H4 (cell line): ENCODE measurements around the gene KCNG3. TPM values are rescaled to one million over a fixed set of nuclear protein-coding genes. Genes with fewer than 3 reads are reported as not detected.
"Not testable (repeated sequence)": the region's sequence is repeated elsewhere in the genome, so short reads cannot be mapped to it uniquely, and the experiment has no call there.

Source experiments
- DNase-seq: peaks from one replicate; pipeline ENCODE4 v3.0.0-alpha.2; 2015; ENCODE audit warnings: low spot score
- total RNA-seq: library from RNA; depleted of rRNA; stranded (reverse); fragments of >200 nt; shearing (Covaris generic); gene quantifications from 2 replicates; pipeline ENCODE4 v1.2.3, GENCODE V29; 2014; rRNA removed

KCNG3 gene
- total RNA-seq, 1 experiment from 2014 or later: 0.12 TPM

DNA sequence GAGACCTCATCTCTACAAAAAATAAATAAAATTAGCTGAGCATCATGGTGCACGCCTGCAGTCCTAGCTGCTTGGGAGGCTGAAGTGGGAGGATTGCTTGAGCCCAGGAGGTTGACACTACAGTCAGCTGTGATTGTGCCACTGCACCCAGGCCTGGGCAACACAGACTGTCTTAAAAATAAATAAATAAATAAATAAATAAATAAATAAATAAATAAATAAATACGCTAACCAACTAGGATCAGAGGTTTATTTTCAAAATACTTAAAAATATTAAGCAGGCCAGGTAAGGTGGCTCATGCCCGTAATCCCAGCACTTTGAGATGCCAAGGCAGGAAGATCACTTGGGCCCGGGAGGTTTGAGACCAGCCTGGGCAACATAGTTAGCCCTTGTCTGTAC lies 63.6 kb downstream of the KCNG3 start:
- no peak for DNase-seq

DNA sequence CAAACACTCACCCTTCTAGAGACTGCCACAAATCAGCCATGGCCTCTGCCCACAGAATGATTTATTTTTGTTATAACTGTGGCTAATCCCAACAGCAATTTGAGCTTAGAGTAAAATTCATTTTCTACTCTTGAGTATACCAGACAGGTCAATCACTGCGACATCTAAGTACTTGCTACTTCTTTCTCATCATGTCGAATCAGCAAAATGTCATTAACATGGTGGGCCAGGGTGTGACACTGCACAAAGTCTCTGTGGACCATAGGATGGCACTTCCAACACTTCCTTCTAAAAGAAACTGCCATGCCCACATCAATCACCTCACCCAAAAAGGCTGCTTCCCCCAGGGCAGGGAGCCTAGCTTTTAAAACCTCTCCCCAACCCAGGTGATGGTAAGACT lies 64.4 kb downstream of the KCNG3 start:
- no peak for DNase-seq

DNA sequence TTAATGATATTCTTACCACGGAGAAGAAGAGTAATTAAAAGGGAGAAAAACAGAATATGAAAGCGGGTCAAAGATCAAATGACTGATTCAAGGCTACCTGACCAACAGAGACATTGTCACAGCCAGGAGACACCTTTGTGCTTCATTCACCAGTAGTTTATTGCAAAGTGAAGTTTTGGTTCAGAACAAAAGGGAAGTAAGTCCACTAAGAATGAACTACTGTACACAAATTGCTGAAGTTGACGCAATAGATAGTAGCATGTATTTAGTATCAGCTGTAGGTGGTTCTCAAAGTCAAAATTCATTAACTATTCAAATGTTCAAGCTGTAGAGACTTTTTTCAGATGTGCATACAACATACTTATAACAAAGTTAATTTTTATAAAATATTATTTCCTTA lies 68.1 kb downstream of the KCNG3 start:
- no peak for DNase-seq

DNA sequence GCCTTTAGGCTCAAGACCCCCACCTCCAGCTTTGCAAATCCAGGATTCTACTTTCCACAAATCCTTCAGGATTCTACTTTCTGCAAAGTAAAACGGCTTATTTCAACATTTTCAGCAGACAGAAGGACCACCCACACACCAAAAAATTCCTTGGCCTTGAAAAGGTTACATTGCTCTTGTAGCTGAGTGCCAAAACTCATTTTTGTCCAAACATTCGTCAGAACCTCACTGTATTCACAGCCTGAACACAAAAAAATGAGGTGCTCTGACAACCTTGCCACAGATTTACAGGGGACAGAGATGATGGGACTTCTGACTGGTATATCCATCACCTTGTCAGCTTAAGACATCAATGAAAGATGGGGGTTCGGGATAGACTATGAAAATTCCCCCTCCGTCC lies 69.7 kb downstream of the KCNG3 start:
- DNase-seq: no peak

DNA sequence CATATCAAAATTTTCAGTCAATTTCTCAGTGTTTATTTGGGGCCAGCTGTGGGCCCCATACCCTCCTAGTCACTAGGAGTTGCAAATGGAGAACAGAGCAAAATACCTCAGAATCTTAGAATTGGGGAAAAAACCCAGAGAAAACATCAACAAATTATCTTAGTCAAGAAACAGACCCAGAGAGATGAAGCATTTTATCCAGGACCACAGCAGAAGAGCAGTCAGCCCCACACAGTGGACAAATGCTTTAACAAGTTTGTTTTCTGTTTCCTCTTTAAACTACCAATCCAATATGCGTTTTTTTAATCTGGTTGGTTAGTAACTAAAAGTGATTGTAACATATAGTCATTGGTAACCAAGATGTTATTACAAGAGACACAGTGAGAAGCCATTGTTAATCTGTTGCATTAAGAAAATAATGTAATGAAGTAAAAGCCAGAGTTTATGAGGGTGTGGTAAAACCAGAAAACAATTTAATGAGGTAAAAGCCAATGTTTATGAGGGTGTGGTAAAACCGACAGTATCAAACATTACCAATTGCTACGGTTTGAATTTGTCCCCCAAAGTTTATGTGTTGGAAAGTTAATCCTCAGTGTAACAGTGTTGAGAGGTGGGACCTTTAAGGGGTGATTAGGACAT lies 72.1 kb downstream of the KCNG3 start:
- DNase-seq: no peak

DNA sequence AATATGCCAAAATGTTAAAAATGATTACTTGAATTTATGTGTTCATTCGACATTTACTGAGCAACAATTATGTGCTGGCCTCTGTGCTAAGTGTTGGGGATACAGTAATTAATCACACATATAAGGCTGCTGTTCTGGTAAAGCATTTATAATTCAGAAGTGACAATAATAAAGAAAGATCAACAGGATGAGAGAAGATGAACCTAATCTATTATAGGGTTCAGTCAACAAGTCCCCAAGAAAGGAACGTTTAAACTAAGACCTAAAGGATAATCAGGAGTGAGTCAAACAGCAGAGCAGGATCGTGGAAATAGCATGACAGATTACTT lies 72.7 kb downstream of the KCNG3 start:
- DNase-seq: no peak

DNA sequence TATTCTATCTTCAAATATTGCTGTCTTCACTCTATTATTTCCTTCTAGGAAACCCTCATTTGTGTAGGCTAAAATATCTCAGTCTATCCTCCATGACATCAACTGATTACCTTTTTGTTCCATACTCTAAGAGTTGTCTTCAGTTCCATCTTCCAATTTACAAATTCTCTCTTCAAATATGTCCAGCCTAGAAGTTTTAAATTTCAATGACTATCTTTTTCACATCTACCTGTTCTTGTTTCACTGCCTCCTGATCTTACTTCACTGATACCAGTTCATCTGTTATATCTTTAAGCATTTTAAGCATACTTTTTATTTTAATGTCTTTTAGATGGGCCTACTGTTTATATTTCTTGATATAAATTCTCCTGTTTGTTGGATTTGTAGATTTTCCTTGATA lies 79.1 kb downstream of the KCNG3 start:
- no peak for DNase-seq

DNA sequence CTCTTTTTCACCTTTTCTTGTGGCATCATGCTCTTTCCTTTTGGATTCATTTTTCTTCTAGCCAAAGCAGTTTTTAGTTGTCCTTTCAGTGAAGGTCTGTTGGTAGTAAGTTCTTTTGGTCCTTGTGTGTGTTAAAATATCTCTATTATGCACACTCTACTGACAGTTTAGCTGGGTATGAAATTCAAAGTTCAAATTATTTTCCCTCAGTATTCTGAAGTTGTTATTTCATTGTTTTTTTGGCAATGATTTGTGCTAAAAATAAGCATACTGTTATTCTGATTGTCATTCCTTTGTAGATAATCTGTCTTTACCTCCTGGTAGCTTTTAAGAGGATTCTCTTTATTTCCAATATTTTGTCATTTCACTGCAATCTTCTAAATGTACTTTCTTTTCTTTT lies 79.6 kb downstream of the KCNG3 start:
- DNase-seq: no peak

DNA sequence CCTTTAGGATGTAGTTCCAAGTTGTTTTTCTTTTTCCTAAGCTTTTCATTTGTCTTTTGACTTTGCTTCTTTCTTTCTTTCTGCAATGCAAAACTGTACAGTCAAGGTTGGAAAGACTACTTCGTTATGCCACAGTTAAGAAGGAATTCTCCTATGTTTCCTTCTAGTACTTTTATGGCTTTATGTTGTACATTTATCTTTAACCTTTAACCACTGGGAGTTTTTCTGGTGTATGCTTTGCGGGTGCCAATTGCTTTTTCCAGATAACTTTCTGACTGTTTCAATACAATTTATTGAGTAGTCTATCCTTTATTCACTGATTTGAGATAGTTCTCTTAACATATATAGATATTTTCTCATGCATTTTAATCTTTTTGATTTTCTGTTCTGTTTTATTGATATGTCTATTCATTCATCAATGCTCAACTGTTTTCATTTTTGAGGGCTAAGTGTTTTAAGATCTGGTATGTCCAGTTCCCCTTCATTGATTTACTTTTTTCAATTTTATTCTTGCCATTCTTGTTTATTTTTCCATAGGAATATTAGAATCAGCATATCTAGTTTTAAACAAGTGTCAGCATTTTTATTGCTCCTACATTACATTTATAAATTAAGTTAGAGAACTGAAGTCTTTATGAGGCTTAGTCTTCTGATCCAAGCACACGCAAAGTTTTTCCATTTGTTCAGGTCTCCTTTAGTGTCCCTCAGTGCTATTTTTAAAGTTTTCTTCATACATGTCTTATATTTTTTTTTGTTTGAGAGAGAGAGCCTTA lies 82.9 kb downstream of the KCNG3 start:
- DNase-seq: no peak

DNA sequence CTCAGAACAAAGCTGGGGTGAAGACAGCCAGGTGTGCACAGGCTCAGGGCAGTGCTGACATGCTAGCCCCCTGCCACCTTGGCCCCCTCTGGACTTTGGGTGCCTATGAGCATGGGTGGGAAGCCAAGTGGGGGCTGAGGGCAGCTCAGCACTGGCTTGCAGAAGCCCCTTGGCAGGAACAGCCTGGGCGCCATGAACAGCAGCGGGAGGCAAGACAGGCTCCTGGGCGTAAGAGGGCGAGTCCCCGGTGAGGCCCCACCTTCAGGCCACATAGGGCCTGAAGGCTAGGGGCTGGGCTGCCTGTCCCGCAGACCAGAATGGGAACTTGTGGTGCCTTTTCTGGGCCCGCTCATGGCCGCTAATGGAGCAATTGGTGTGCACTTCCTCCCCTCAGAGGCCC lies 85.8 kb downstream of the KCNG3 start:
- no peak for DNase-seq

DNA sequence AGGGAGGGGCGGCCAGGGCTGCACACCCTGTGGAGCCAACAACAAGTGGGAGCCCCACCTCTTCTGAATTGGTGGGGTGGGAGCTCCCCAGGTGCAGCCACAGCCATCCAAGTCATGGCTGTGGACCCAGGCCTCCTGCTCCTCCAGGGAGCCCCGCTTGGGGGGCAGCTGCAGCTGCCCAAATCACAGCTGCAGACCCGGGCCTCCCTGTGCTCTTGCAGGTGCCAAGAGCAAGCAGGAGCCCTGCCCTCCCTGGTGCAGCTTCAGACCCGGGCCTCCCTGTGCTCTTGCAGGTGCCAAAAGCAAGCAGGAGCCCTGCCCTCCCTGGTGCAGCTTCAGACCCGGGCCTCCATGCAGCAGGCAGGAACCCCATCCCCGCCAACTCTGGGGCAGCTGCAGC lies 86.3 kb downstream of the KCNG3 start:
- DNase-seq: no peak

DNA sequence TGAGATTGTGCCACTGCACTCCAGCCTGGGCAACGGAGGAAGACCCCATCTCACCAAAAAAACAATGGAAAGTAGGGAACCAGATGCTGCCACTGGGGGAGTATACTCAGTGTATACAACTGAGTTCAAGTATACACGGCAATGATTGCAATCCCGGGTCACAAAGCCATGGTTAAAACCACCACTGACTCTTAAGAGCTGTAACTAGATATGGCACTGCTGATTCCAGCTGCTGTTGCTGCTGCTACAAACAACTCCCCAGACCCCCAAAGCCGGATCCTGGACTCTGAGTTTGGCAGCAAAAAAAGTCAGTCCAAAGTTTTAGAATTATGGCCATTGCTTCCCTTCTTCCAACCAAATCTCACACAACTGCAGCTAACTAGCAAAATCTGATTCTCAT lies 89.1 kb downstream of the KCNG3 start:
- no peak for DNase-seq

DNA sequence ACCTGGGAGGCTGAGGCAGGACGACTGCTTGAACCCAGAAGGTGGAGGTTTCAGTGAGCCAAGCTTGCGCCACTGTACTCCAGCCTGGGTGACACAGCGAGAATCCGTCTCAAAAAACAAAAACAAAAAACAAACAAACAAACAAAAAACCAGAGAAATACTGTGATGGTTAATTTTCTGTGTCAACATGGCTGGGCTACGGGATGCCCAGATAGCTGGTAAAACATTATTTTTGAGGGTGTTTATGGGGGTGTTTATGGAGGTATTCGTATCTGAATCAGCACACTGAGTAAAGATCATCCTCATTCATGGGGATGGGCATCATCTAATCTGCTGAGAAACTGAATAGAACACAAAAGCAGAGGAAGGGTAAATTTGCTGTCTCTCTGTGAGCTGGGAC lies 92.0 kb downstream of the KCNG3 start:
- no peak for DNase-seq

DNA sequence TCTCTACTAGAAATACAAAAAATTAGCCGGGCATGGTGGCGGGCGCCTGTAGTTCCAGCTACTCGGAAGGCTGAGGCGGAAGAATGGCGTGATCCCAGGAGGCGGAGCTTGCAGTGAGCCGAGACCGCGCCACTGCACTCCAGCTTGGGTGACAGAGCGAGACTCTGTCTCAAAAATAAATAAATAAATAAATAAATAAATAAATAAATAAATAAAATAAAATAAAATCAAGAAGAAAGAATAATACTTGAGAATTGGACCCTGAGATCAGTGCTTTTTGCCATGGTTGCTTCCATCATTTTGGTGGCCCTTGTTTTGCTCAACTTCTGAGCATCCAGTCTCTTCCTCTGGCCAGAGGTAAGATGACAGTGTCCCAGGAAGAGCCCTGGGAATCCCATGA lies 95.7 kb downstream of the KCNG3 start:
- not testable (repeated sequence) for DNase-seq

DNA sequence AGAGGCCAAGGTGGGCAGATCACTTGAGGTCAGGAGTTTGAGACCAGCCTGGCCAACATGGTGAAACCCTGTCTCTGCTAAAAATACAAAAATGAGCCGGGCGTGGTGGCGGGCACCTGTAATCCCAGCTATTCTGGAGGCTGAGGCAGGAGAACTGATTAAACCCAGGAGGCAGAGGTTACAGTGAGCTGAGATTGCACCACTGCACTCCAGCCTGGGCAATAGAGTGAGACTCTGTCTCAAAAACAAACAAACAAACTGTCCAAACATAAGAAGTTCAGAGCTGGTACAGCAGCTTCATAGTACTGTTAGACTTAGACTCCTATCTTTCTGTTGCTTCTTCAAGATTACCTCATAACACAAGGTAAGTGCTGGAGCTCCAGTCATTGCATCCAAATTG lies 100.5 kb downstream of the KCNG3 start:
- DNase-seq: not testable (repeated sequence)

DNA sequence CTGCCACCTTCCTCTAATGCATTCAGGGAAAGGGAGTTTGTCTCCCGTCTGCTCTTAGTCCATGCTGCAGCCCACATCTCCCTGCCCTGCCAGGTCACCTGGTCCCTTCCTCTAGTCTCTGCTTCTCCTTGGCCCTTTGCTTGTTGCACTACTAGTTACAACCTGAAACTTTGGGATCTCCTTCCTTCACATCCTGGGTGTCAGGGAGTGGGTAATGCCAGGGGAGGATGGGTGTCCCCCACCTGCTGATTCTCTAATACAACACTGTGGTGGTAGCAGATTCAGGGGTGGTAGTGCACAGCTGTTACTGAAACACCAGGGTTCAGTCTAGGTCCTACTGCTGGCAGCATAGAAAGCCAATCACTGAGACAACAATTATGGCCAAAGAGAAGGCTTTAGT lies 101.6 kb downstream of the KCNG3 start:
- no peak for DNase-seq

Other genes starting within 250 kb of the KCNG3 start
- gene COX7A2L, start 132.8 kb downstream of the KCNG3 start, total RNA-seq: 194 and 221 TPM in 2 replicates
- gene MTA3, start 74.7 kb upstream of the KCNG3 start, total RNA-seq: 23.8 and 26.4 TPM in 2 replicates